GM18498 (cell line): ENCODE data around the gene TMEM91.

Source experiments
- ATAC-seq: cut with Tn5 transposase; IDR thresholded peaks from one replicate; pipeline ENCODE4 v1.9.1; 2021; ENCODE audit warnings: mild to moderate bottlenecking, moderate library complexity; ENCODE audit not compliant: unreplicated experiment

TMEM91 gene

GRCh38 chr19:41409288-41409687 is 33.0 kb downstream of the TMEM91 start:
- no peak for ATAC-seq

- ATAC-seq = no peak
These were observed 34.2 kb downstream of the TMEM91 start for GRCh38 chr19:41410336-41411054.

GRCh38 chr19:41411100-41411967 is 35.0 kb downstream of the TMEM91 start:
- ATAC-seq = no peak

- ATAC-seq = no peak
These were observed 35.6 kb downstream of the TMEM91 start for GRCh38 chr19:41411968-41412265.

- ATAC-seq = no peak
These were observed 36.6 kb downstream of the TMEM91 start for GRCh38 chr19:41412953-41413352.

- no peak for ATAC-seq
These were observed 37.6 kb downstream of the TMEM91 start for GRCh38 chr19:41413947-41414346.

GRCh38 chr19:41414461-41414860 is 38.1 kb downstream of the TMEM91 start:
- ATAC-seq = no peak

GRCh38 chr19:41415154-41415571 is 38.8 kb downstream of the TMEM91 start:
- no peak for ATAC-seq

GRCh38 chr19:41416194-41416674 is 39.9 kb downstream of the TMEM91 start:
- no peak for ATAC-seq

- ATAC-seq = no peak
These were observed 44.0 kb downstream of the TMEM91 start for GRCh38 chr19:41420101-41420880.

GRCh38 chr19:41421314-41421713 is 45.0 kb downstream of the TMEM91 start:
- no peak for ATAC-seq

GRCh38 chr19:41421973-41422372 is 45.6 kb downstream of the TMEM91 start:
- no peak for ATAC-seq

- no peak for ATAC-seq
These were observed 46.1 kb downstream of the TMEM91 start for GRCh38 chr19:41422456-41422855.

GRCh38 chr19:41422955-41423354 is 46.6 kb downstream of the TMEM91 start:
- no peak for ATAC-seq

- ATAC-seq = no peak
These were observed 48.2 kb downstream of the TMEM91 start for GRCh38 chr19:41424335-41425173.

- ATAC-seq = no peak
These were observed 49.1 kb downstream of the TMEM91 start for GRCh38 chr19:41425174-41426115.

GRCh38 chr19:41426116-41426841 is 49.9 kb downstream of the TMEM91 start:
- no peak for ATAC-seq

- ATAC-seq = no peak
These were observed 50.8 kb downstream of the TMEM91 start, which contains the start of gene B3GNT8 for GRCh38 chr19:41426952-41427646. Gene B3GNT8 (minus strand): TSS chr19:41427374. CDS start chr19:41426778, 596 bp downstream.
